A673 (cell line): Measurements from ENCODE around the gene MAPK11. TPM values are rescaled to one million over a fixed set of nuclear protein-coding genes. Genes with fewer than 3 reads are reported as not detected.

Source experiments
- BruUV-seq: library from RNA; stranded (reverse); fragments of 400-500 nt; replicated peaks from 2 replicates; lab custom pipeline; 2021; lab: Mats Ljungman, UMichigan
- CTCF ChIA-PET: fragments of 300-600 bp; sonication (Branson Sonifier 250); formaldehyde crosslinking; loops from one replicate; lab custom pipeline; 2022; ENCODE audit warnings: antibody characterized with exemption; lab: Charles Lee
- POLR2A ChIA-PET: fragments of 300-600 bp; sonication (Branson Sonifier 250); formaldehyde crosslinking; loops from one replicate; lab custom pipeline; 2022; ENCODE audit warnings: antibody characterized with exemption; ENCODE audit not compliant: low non-redundant PET; lab: Charles Lee
- DNase-seq: peaks from one replicate; pipeline ENCODE4 v3.0.0-alpha.2; 2015; ENCODE audit warnings: low spot score
- H3K27ac ChIP-seq: fragments of 200-600 bp; sonication (generic); 2 replicates; pipeline ENCODE4 v1.5.1; 2016; ENCODE audit warnings: mixed run types, low read depth, mild to moderate bottlenecking, mixed read lengths, antibody characterized with exemption, low read length; ENCODE audit not compliant: poor library complexity, severe bottlenecking
- H3K27me3 ChIP-seq: fragments of 200-600 bp; sonication (generic); replicated peaks from 2 replicates; pipeline ENCODE4 v1.6.1; 2017; ENCODE audit warnings: mixed run types, low read depth, mild to moderate bottlenecking, mixed read lengths, antibody characterized with exemption, low read length; ENCODE audit not compliant: insufficient read depth, poor library complexity
- H3K36me3 ChIP-seq: fragments of 200-600 bp; sonication (generic); 2 replicates; pipeline ENCODE4 v1.6.1; 2016; ENCODE audit warnings: mixed run types, mild to moderate bottlenecking, mixed read lengths, antibody characterized with exemption, low read length; ENCODE audit not compliant: insufficient read depth, poor library complexity, severe bottlenecking
- H3K4me1 ChIP-seq: fragments of 200-600 bp; sonication (generic); 2 replicates; pipeline ENCODE4 v1.6.1; 2017; ENCODE audit warnings: mixed run types, mild to moderate bottlenecking, mixed read lengths, antibody characterized with exemption, low read length; ENCODE audit not compliant: insufficient read depth, poor library complexity, severe bottlenecking
- H3K4me3 ChIP-seq: fragments of 200-600 bp; sonication (generic); 2 replicates; pipeline ENCODE4 v1.5.1; 2016; ENCODE audit warnings: low read depth, mixed run types, mild to moderate bottlenecking, mixed read lengths, low read length; ENCODE audit not compliant: poor library complexity, severe bottlenecking
- H3K9me3 ChIP-seq: fragments of 200-600 bp; sonication (generic); 2 replicates; pipeline ENCODE4 v1.6.1; 2016; ENCODE audit warnings: mixed run types, low read depth, mild to moderate bottlenecking, mixed read lengths, antibody characterized with exemption, low read length; ENCODE audit not compliant: poor library complexity, severe bottlenecking
- CTCF ChIP-seq: fragments of 300-800, 200-600 bp; sonication (generic); conservative IDR thresholded peaks from 2 replicates; pipeline ENCODE4 v1.5.1; 2017; ENCODE audit warnings: low read depth, mild to moderate bottlenecking, antibody characterized with exemption, low read length, moderate library complexity, mixed read lengths
- EZH2 ChIP-seq: fragments of 200-600 bp; sonication (generic); IDR thresholded peaks from 2 replicates; pipeline ENCODE4 v1.6.1; 2017; ENCODE audit warnings: borderline replicate concordance, low read depth, mild to moderate bottlenecking, mixed read lengths, antibody characterized with exemption, low read length; ENCODE audit not compliant: poor library complexity, severe bottlenecking
- intact Hi-C: fragments of 100-400 bp; cut with micrococcal nuclease; formaldehyde crosslinking; loops from one replicate; pipeline ENCODE4 v1.10.0; 2022; ENCODE audit not compliant: unreplicated experiment
- total RNA-seq: library from RNA; stranded (reverse); gene quantifications from 2 replicates; pipeline ENCODE4 v1.2.3, GENCODE V29; 2021

The MAPK11 gene
- total RNA-seq, 1 experiment from 2014 or later: 5.4 TPM

GRCh38 chr22:50215297-50216054, 54.7 kb downstream of the MAPK11 start:
- no peak overlapping the region for H3K4me3 ChIP-seq
- intact Hi-C loops: no loop called here
- no peaks in the 10 kb centered on the region for H3K9me3 ChIP-seq
- ChIA-PET POLR2A (interaction anchor here (0.7 kb wide), 1 partner anchor 167 kb away, joined by 4 read pairs; no protein-coding TSS in a partner anchor), CTCF (no interaction called here)
- no TSS peak for BruUV-seq
- TF ChIP-seq CTCF: no peak
- no peak for TF ChIP-seq EZH2
- no peaks in the 10 kb centered on the region for H3K27me3 ChIP-seq
- no peak overlapping the region for H3K27ac ChIP-seq
- DNase-seq: no peak
- peaks cover 68% of the 10 kb centered on the region for H3K36me3 ChIP-seq
- peaks cover 14% of the 10 kb centered on the region for H3K4me1 ChIP-seq

Other genes starting within 250 kb of the MAPK11 start
- not detected in 2 replicates for gene TTLL8, start 212.1 kb downstream of the MAPK11 start, total RNA-seq
- 0.37 and 0.75 TPM in 2 replicates for gene MLC1, start 185.0 kb downstream of the MAPK11 start, total RNA-seq
- 0.33 TPM in 1 of 2 replicates, not detected in the other for gene MOV10L1, start 180.4 kb downstream of the MAPK11 start, total RNA-seq
- gene PANX2, start 99.6 kb downstream of the MAPK11 start, total RNA-seq: 7.6 and 9.1 TPM in 2 replicates
- 63.9 and 68.2 TPM in 2 replicates for gene TRABD, start 84.5 kb downstream of the MAPK11 start, total RNA-seq
- 39.2 and 41.3 TPM in 2 replicates for gene SELENOO, start 69.4 kb downstream of the MAPK11 start, total RNA-seq
- 31.0 and 33.1 TPM in 2 replicates for gene TUBGCP6, start 25.4 kb downstream of the MAPK11 start, total RNA-seq
- gene HDAC10, start 19.1 kb downstream of the MAPK11 start, total RNA-seq: 38.6 and 42.8 TPM in 2 replicates
- 20.8 and 27.5 TPM in 2 replicates for gene MAPK12, start 8.7 kb downstream of the MAPK11 start, total RNA-seq
- 155 and 173 TPM in 2 replicates for gene PLXNB2, start 37.3 kb upstream of the MAPK11 start, total RNA-seq
- 5.3 and 10.8 TPM in 2 replicates for gene DENND6B, start 56.6 kb upstream of the MAPK11 start, total RNA-seq
- gene PPP6R2, start 72.9 kb upstream of the MAPK11 start, total RNA-seq: 64.6 and 66.7 TPM in 2 replicates
- gene SBF1, start 204.7 kb upstream of the MAPK11 start, total RNA-seq: 97.2 and 107 TPM in 2 replicates
- gene ADM2, start 211.2 kb upstream of the MAPK11 start, total RNA-seq: 5.4 and 9.8 TPM in 2 replicates
- 0.32 and 0.46 TPM in 2 replicates for gene MIOX, start 216.5 kb upstream of the MAPK11 start, total RNA-seq
- gene LMF2, start 237.3 kb upstream of the MAPK11 start, total RNA-seq: 79.2 and 79.3 TPM in 2 replicates
- 135 TPM in 2 replicates for gene NCAPH2, start 237.8 kb upstream of the MAPK11 start, total RNA-seq